CD4-positive, alpha-beta T cell (primary cell): ENCODE measurements around the gene DHDH. TPM values are rescaled to one million over a fixed set of nuclear protein-coding genes. Genes with fewer than 3 reads are reported as not detected.

Experiments
- ATAC-seq: fragments of 200-7000 bp; cut with Tn5 transposase; one replicate; pipeline ENCODE4 v1.10.0; 2022; ENCODE audit warnings: mild to moderate bottlenecking; ENCODE audit not compliant: poor library complexity
- CTCF ChIA-PET: fragments of 350-600 bp; sonication (Branson Sonifier 250); formaldehyde crosslinking; loops from one replicate; lab custom pipeline; 2021; ENCODE audit warnings: antibody characterized with exemption, inconsistent platforms; lab: Charles Lee
- POLR2A ChIA-PET: fragments of 350-600 bp; sonication (Branson Sonifier 250); formaldehyde crosslinking; loops from one replicate; lab custom pipeline; 2021; ENCODE audit warnings: antibody characterized with exemption, inconsistent platforms; lab: Charles Lee
- DNase-seq, 14 experiments: peaks; one replicate each; pipeline ENCODE4 v3.0.0-alpha.2; 2013 to 2020; ENCODE audit warnings: mixed read lengths in 2 of 14
- H3K27ac ChIP-seq, 2 donors: one replicate each; pipeline versions ENCODE4 v1.5.1 to v1.7.0; 2013; ENCODE audit warnings: low read length in 2 of 2, low read depth in 1 of 2, mild to moderate bottlenecking in 1 of 2
- H3K27me3 ChIP-seq, 2 experiments: 1 replicate in 1 of 2; 2 replicates in 1 of 2; pipeline versions ENCODE4 v1.6.1 to v1.7.0; 2013; ENCODE audit warnings: low read length in 2 of 2, control low read depth in 1 of 2, mild to moderate bottlenecking in 1 of 2, moderate library complexity in 1 of 2; ENCODE audit not compliant: insufficient read depth in 2 of 2, control insufficient read depth in 1 of 2
- H3K36me3 ChIP-seq: one replicate; pipeline ENCODE4 v1.6.1; 2013; ENCODE audit warnings: low read length, control low read depth; ENCODE audit not compliant: insufficient read depth
- H3K4me1 ChIP-seq: one replicate; pipeline ENCODE4 v1.6.1; 2013; ENCODE audit warnings: low read length, control low read depth; ENCODE audit not compliant: insufficient read depth
- H3K4me3 ChIP-seq: one replicate; pipeline ENCODE4 v1.5.1; 2013; ENCODE audit warnings: mild to moderate bottlenecking, low read length, moderate library complexity
- H3K9me3 ChIP-seq, 2 experiments: 1 replicate in 1 of 2; 2 replicates in 1 of 2; pipeline versions ENCODE4 v1.6.1 to v1.7.0; 2013; ENCODE audit warnings: low read length in 2 of 2, mild to moderate bottlenecking in 2 of 2, control low read depth in 1 of 2, moderate library complexity in 1 of 2; ENCODE audit not compliant: control insufficient read depth in 1 of 2, insufficient read depth in 1 of 2
- H3K27ac Mint-ChIP-seq: one replicate; pipeline ENCODE4 v1.8.0; 2020; ENCODE audit warnings: mixed read lengths
- H3K27me3 Mint-ChIP-seq: one replicate; pipeline ENCODE4 v1.8.0; 2021; ENCODE audit warnings: mixed read lengths
- H3K36me3 Mint-ChIP-seq: one replicate; pipeline ENCODE4 v1.8.0; 2021; ENCODE audit warnings: low read depth, mixed read lengths
- H3K4me1 Mint-ChIP-seq: one replicate; pipeline ENCODE4 v1.8.0; 2021; ENCODE audit warnings: low read depth, mixed read lengths
- H3K4me3 Mint-ChIP-seq: one replicate; pipeline ENCODE4 v1.8.0; 2020; ENCODE audit warnings: mild to moderate bottlenecking, mixed read lengths
- H3K9me3 Mint-ChIP-seq: one replicate; pipeline ENCODE4 v1.8.0; 2020; ENCODE audit warnings: mixed read lengths
- CTCF ChIP-seq: fragments of 200-600 bp; IDR thresholded peaks from one replicate; pipeline ENCODE4 v1.8.0; 2022; ENCODE audit warnings: antibody characterized with exemption, mild to moderate bottlenecking
- intact Hi-C, 2 experiments: fragments of 100-400 bp; cut with DNase I in 1 of 2; cut with micrococcal nuclease in 1 of 2; formaldehyde crosslinking; loops; one replicate each; pipeline versions ENCODE4 v1.15.1 to v1.9.0; 2023 to 2025; cut with DNase I, micrococcal nuclease
- total RNA-seq, 174 experiments: library from RNA in 2 of 174; stranded (reverse) in 2 of 174; gene quantifications; one replicate each; pipeline ENCODE4 v1.2.3 and lab custom pipeline; 2021 to 2026

Gene DHDH
- total RNA-seq, 2 experiments from 2014 or later, result 1.1 to 1.8 TPM

GRCh38 chr19:48934837-48935236, 1.3 kb downstream of the DHDH start:
- Histone ChIP-seq H3K4me3 (no peak overlapping the region), H3K27ac (no peak overlapping the region), H3K36me3 (no peaks in the 10 kb centered on the region), H3K4me1 (peaks cover 14% of the 10 kb centered on the region), H3K27me3 (no peaks in the 10 kb centered on the region), H3K9me3 (no peaks in the 10 kb centered on the region)
- Mint-ChIP-seq H3K4me3 (peak overlapping the region; percentile 45), H3K36me3 (peaks cover 5% of the 10 kb centered on the region), H3K4me1 (peaks cover 20% of the 10 kb centered on the region), H3K27me3 (no peaks in the 10 kb centered on the region), H3K9me3 (no peaks in the 10 kb centered on the region), H3K27ac (no peak overlapping the region)
- CTCF ChIA-PET, result no interaction called here
- DNase-seq (no peak), ATAC-seq (no peak)
- intact Hi-C loops, result loop anchor here in 1 of 2 experiments (5.0 kb wide), 1 partner anchor 37 kb away; no protein-coding TSS in a partner anchor
- no peak for TF ChIP-seq CTCF
- POLR2A ChIA-PET, result no interaction called here

GRCh38 chr19:48935864-48936263, 2.4 kb downstream of the DHDH start:
- H3K4me1 Mint-ChIP-seq, result peaks cover 20% of the 10 kb centered on the region
- no peak for DNase-seq
- H3K9me3 ChIP-seq, result peaks cover 0 to 6% of the 10 kb centered on the region in 2 experiments
- H3K9me3 Mint-ChIP-seq, result no peaks in the 10 kb centered on the region
- no peak overlapping the region for H3K4me3 Mint-ChIP-seq
- H3K36me3 ChIP-seq, result no peaks in the 10 kb centered on the region
- POLR2A ChIA-PET, result interaction anchor here (0.7 kb wide), 1 partner anchor 60 kb away, joined by 4 read pairs; no protein-coding TSS in a partner anchor
- CTCF ChIA-PET, result interaction anchor here (0.6 to 0.7 kb wide), 2 partner anchors 82 to 93 kb away, joined by 3 read pairs; no protein-coding TSS in a partner anchor
- H3K27ac Mint-ChIP-seq, result no peak overlapping the region
- peaks cover 14% of the 10 kb centered on the region for H3K4me1 ChIP-seq
- H3K36me3 Mint-ChIP-seq, result peaks cover 5% of the 10 kb centered on the region
- no peak for ATAC-seq
- TF ChIP-seq CTCF, result no peak
- no peaks in the 10 kb centered on the region for H3K27me3 Mint-ChIP-seq
- intact Hi-C loops, result no loop called here
- H3K27ac ChIP-seq, result no peak overlapping the region
- H3K4me3 ChIP-seq, result no peak overlapping the region
- no peaks in the 10 kb centered on the region for H3K27me3 ChIP-seq

GRCh38 chr19:48938256-48938655, 4.8 kb downstream of the DHDH start:
- CTCF ChIA-PET, result no interaction called here
- no peaks in the 10 kb centered on the region for H3K9me3 Mint-ChIP-seq
- ATAC-seq (no peak), DNase-seq (no peak)
- Histone ChIP-seq H3K4me3 (no peak overlapping the region), H3K4me1 (peaks cover 8% of the 10 kb centered on the region), H3K27ac (no peak overlapping the region), H3K9me3 (peaks cover 0 to 8% of the 10 kb centered on the region in 2 experiments), H3K27me3 (no peaks in the 10 kb centered on the region), H3K36me3 (no peaks in the 10 kb centered on the region)
- no peak overlapping the region for H3K4me3 Mint-ChIP-seq
- H3K4me1 Mint-ChIP-seq, result peaks cover 14% of the 10 kb centered on the region
- POLR2A ChIA-PET, result no interaction called here
- no peaks in the 10 kb centered on the region for H3K27me3 Mint-ChIP-seq
- no peak overlapping the region for H3K27ac Mint-ChIP-seq
- intact Hi-C loops, result no loop called here
- peaks cover 12% of the 10 kb centered on the region for H3K36me3 Mint-ChIP-seq
- no peak for TF ChIP-seq CTCF
